ACC112 (cell line): Measurements from ENCODE around the gene RBPMS2.

ENCODE experiments used
- H2AFZ ChIP-seq: fragments of 200-600 bp; sonication (generic); one replicate; pipeline ENCODE4 v1.6.0; 2017; ENCODE audit warnings: antibody characterized with exemption, low read length; ENCODE audit not compliant: unreplicated experiment
- H3K27ac ChIP-seq: fragments of 200-600 bp; sonication (generic); 2 replicates; pipeline ENCODE4 v1.5.1; 2014; ENCODE audit warnings: low read depth, mild to moderate bottlenecking, antibody characterized with exemption, low read length, moderate library complexity
- H3K27me3 ChIP-seq: fragments of 200-600 bp; sonication (generic); 2 replicates; pipeline ENCODE4 v1.6.1; 2014; ENCODE audit warnings: mild to moderate bottlenecking, antibody characterized with exemption, low read length, moderate library complexity, mixed read lengths; ENCODE audit not compliant: insufficient read depth
- H3K36me3 ChIP-seq: fragments of 200-600 bp; sonication (generic); 2 replicates; pipeline ENCODE4 v1.6.1; 2016; ENCODE audit warnings: mild to moderate bottlenecking, antibody characterized with exemption, low read length, moderate library complexity, mixed read lengths; ENCODE audit not compliant: insufficient read depth
- H3K4me1 ChIP-seq: fragments of 200-600 bp; sonication (generic); one replicate; pipeline ENCODE4 v1.6.1; 2016; ENCODE audit warnings: low read length, mixed read lengths; ENCODE audit not compliant: insufficient read depth, unreplicated experiment, control insufficient read depth
- H3K4me3 ChIP-seq: fragments of 200-600 bp; sonication (generic); 2 replicates; pipeline ENCODE4 v1.5.1; 2014; ENCODE audit warnings: mild to moderate bottlenecking, low read depth, low read length
- H3K79me2 ChIP-seq: fragments of 200-600 bp; sonication (generic); one replicate; pipeline ENCODE4 v1.6.0; 2016; ENCODE audit warnings: low read length; ENCODE audit not compliant: control insufficient read depth, unreplicated experiment, insufficient read depth

Gene RBPMS2

DNA sequence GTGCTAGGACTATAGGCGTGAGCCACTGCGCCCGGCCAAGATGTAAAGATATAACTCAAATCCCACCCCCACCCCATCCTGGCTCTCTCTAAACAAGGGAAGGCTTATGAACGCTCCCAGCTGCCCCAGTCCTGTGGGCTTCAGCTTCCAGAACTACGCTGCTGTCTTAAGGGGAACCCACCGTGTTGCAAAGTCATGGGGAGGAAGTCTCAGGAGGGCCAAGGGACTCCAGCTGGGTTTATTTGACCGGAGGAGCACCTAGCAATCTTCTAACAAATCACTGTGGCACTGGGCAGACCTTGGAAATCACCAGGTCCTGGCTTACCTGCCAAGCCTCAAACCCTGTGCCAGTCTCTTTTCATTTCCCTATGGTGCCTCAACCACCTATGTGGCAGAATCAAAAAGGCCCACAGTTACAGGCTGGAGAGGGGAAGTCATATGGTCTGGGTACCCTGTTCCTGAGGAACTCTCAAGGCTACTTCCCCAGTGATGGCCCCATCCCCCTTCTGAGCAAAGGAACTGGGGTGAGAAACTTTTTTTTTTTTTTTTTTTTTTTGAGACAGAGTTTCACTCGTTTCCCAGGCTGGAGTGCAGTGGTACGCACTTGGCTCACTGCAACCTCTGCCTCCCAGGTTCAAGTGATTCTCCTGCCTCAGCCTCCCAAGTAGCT lies 83.4 kb downstream of the RBPMS2 start:
- H3K79me2 ChIP-seq: peaks cover 27% of the 10 kb centered on the region
- H3K36me3 ChIP-seq: peaks cover 9% of the 10 kb centered on the region; the same call in 1 of the 2 replicates
- H2AFZ ChIP-seq: no peak overlapping the region
- H3K27me3 ChIP-seq: no peaks in the 10 kb centered on the region
- H3K4me1 ChIP-seq: peaks cover 12% of the 10 kb centered on the region
- no peak overlapping the region for H3K4me3 ChIP-seq
- no peak overlapping the region for H3K27ac ChIP-seq

DNA sequence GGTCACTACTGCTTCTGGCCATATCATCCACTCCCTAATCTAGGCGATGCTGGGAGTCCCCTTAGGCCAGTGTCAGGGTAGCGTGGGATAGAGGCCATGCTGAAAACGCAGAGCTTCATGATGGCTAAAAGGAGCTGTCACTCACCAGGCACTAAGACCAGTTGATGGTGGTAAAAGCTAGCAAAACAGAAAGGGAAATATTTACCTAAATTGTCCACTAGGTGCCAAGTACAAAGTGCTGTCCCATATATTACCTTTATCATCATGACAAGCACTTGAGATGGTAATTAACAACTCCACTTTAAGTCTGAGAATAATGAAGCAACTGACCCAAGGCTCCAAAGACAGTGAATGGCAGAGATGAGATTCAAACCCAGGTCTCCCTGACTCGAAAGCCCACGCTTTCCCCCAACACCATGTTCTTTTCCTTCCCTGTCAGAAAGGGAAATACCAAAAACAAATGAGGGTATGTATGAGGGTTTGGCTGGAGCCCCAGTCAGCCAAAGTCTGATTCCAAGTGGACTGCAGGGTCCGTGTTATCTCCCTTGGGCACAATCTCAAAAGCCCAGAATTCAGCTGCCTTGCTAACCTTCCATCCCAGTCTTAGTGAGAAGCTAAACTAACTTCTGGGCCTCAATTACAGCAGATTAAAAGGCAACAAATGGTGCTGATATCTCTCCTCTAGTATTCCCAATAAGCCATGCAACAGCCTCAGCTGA lies 84.7 kb downstream of the RBPMS2 start:
- peaks cover 13% of the 10 kb centered on the region; the same call in 1 of the 2 replicates for H3K36me3 ChIP-seq
- H3K4me1 ChIP-seq: peaks cover 12% of the 10 kb centered on the region
- H3K27me3 ChIP-seq: no peaks in the 10 kb centered on the region
- no peak overlapping the region for H2AFZ ChIP-seq
- no peak overlapping the region for H3K4me3 ChIP-seq
- H3K27ac ChIP-seq: no peak overlapping the region
- peaks cover 16% of the 10 kb centered on the region for H3K79me2 ChIP-seq

DNA sequence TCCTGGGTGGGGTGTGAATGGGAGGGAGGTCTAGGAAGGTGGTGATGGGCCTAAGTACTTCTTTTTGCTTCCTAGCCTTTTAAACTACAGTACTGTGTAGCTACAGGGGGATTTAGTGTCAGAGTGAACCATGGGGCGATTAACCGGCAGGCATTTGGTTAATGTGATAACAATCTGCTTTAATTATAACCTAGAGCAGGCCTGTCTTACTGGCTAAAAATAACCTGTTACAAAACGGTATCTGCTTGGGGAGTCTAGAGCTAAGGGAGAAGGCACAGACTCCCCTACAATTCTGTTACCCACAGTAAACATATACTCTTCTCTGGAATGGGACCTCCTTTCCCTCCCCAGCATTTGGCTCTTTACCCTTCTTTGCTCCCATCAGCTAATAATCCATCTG lies 85.4 kb downstream of the RBPMS2 start:
- H3K4me3 ChIP-seq: no peak overlapping the region
- no peaks in the 10 kb centered on the region for H3K27me3 ChIP-seq
- peaks cover 13% of the 10 kb centered on the region; the same call in 1 of the 2 replicates for H3K36me3 ChIP-seq
- H2AFZ ChIP-seq: no peak overlapping the region
- peaks cover 12% of the 10 kb centered on the region for H3K4me1 ChIP-seq
- H3K27ac ChIP-seq: no peak overlapping the region
- H3K79me2 ChIP-seq: peaks cover 9% of the 10 kb centered on the region
